Common myeloid progenitor, CD34-positive (primary cell): ENCODE measurements around the gene ACTL10.

Source experiments
- CTCF ChIA-PET: fragments of 350-600 bp; sonication (Branson Sonifier 250); formaldehyde crosslinking; loops from one replicate; lab custom pipeline; 2021; ENCODE audit warnings: antibody characterized with exemption; lab: Charles Lee
- POLR2A ChIA-PET: fragments of 350-600 bp; sonication (Branson Sonifier 250); formaldehyde crosslinking; loops from one replicate; lab custom pipeline; 2021; ENCODE audit warnings: antibody characterized with exemption; lab: Charles Lee
- DNase-seq, 3 donors: peaks; one replicate each; pipeline versions ENCODE4 v3.0.0 to v3.0.0-alpha.2; 2013
- H3K27ac ChIP-seq, 2 experiments: 1 replicate in 1 of 2; 2 replicates in 1 of 2; pipeline ENCODE4 v1.7.0; 2013; ENCODE audit warnings: inconsistent platforms in 2 of 2, low read length in 2 of 2, mild to moderate bottlenecking in 2 of 2, low read depth in 1 of 2, moderate library complexity in 1 of 2; ENCODE audit not compliant: severe bottlenecking in 2 of 2, insufficient read depth in 1 of 2, poor library complexity in 1 of 2
- H3K27me3 ChIP-seq, 5 experiments: replicated peaks in 2 of 5; 1 replicate in 3 of 5; 2 replicates in 2 of 5; pipeline versions ENCODE4 v1.6.1 to v1.7.0; 2013; ENCODE audit warnings: low read length in 4 of 5, mild to moderate bottlenecking in 2 of 5, moderate library complexity in 2 of 5, inconsistent platforms in 1 of 5; ENCODE audit not compliant: insufficient read depth in 5 of 5, control insufficient read depth in 4 of 5
- H3K36me3 ChIP-seq, 4 experiments: 1 replicate in 2 of 4; 2 replicates in 2 of 4; pipeline versions ENCODE4 v1.6.1 to v1.7.0; 2013; ENCODE audit warnings: low read length in 3 of 4, control low read depth in 1 of 4, mild to moderate bottlenecking in 1 of 4; ENCODE audit not compliant: control insufficient read depth in 4 of 4, insufficient read depth in 4 of 4
- H3K4me1 ChIP-seq, 4 experiments: 1 replicate in 3 of 4; 2 replicates in 1 of 4; pipeline versions ENCODE4 v1.6.1 to v1.7.1; 2013; ENCODE audit warnings: low read length in 3 of 4, mild to moderate bottlenecking in 3 of 4, control low read depth in 1 of 4, inconsistent platforms in 1 of 4, moderate library complexity in 1 of 4; ENCODE audit not compliant: control insufficient read depth in 4 of 4, insufficient read depth in 4 of 4; ENCODE audit errors: control extremely low read depth in 1 of 4
- H3K4me3 ChIP-seq, 7 experiments: 1 replicate in 4 of 7; 2 replicates in 3 of 7; pipeline versions ENCODE4 v1.5.1 to v1.7.0; 2013; ENCODE audit warnings: mild to moderate bottlenecking in 7 of 7, low read length in 6 of 7, moderate library complexity in 6 of 7, inconsistent platforms in 2 of 7, low read depth in 2 of 7, control low read depth in 1 of 7; ENCODE audit not compliant: insufficient read depth in 4 of 7, control insufficient read depth in 1 of 7; ENCODE audit errors: extremely low read depth in 1 of 7
- H3K9me3 ChIP-seq, 5 experiments: 1 replicate in 4 of 5; 2 replicates in 1 of 5; pipeline versions ENCODE4 v1.6.1 to v1.7.1; 2013; ENCODE audit warnings: low read length in 4 of 5, mild to moderate bottlenecking in 2 of 5, inconsistent platforms in 1 of 5, low read depth in 1 of 5, moderate library complexity in 1 of 5; ENCODE audit not compliant: control insufficient read depth in 4 of 5, insufficient read depth in 2 of 5; ENCODE audit errors: control extremely low read depth in 1 of 5
- WGBS: methylation state at CpG from one replicate; pipeline ENCODE4 v1.1.5; 2013; ENCODE audit not compliant: insufficient coverage; 5-methylcytosine and 5-hydroxymethylcytosine counted together

ACTL10 gene

GRCh38 chr20:33648396-33649004 is 18.2 kb upstream of the ACTL10 start:
- no peak for DNase-seq
- Histone ChIP-seq H3K4me3 (no peak overlapping the region), H3K27ac (no peak overlapping the region), H3K9me3 (no peaks in the 10 kb centered on the region), H3K27me3 (no peaks in the 10 kb centered on the region), H3K4me1 (peaks cover 0 to 1% (median 0%) of the 10 kb centered on the region in 4 experiments), H3K36me3 (peaks cover 3 to 24% (median 21%) of the 10 kb centered on the region in 4 experiments)
- ChIA-PET POLR2A (no interaction called here), CTCF (interaction anchor here (1.0 to 1.2 kb wide), 4 partner anchors 15 to 30 kb away, joined by 3 to 4 read pairs (median 3); partner anchors contain the start of gene ACTL10)
- 98% methylated on average over 14 of the region's 14 CpGs for WGBS

- ChIA-PET POLR2A (no interaction called here), CTCF (interaction anchor here (1.0 to 1.2 kb wide), 3 partner anchors 15 to 192 kb away, joined by 3 to 4 read pairs (median 3); no protein-coding TSS in a partner anchor)
- Histone ChIP-seq H3K27ac (no peak overlapping the region), H3K27me3 (no peaks in the 10 kb centered on the region), H3K9me3 (no peaks in the 10 kb centered on the region), H3K4me1 (peaks cover 0 to 2% (median 0%) of the 10 kb centered on the region in 4 experiments), H3K4me3 (no peak overlapping the region), H3K36me3 (peaks cover 0 to 20% (median 18%) of the 10 kb centered on the region in 4 experiments)
- WGBS = 91% methylated on average over 16 of the region's 19 CpGs
- no peak for DNase-seq
Measured at GRCh38 chr20:33649201-33649681, 17.5 kb upstream of the ACTL10 start.

- Histone ChIP-seq H3K36me3 (peaks cover 0 to 10% (median 9%) of the 10 kb centered on the region in 4 experiments), H3K4me3 (no peak overlapping the region), H3K4me1 (peaks cover 0 to 2% (median 0%) of the 10 kb centered on the region in 4 experiments), H3K27me3 (no peaks in the 10 kb centered on the region), H3K27ac (no peak overlapping the region), H3K9me3 (no peaks in the 10 kb centered on the region)
- WGBS = 97% methylated on average over 6 of the region's 11 CpGs
- ChIA-PET CTCF (interaction anchor here (0.6 to 1.4 kb wide), 3 partner anchors 193 to 203 kb away, joined by 3 to 5 read pairs (median 4); no protein-coding TSS in a partner anchor), POLR2A (no interaction called here)
- no peak for DNase-seq
Measured at GRCh38 chr20:33650111-33650752, 16.5 kb upstream of the ACTL10 start.

- 100% methylated on average over 2 of the region's 10 CpGs for WGBS
- H3K4me3 ChIP-seq = no peak overlapping the region
- H3K4me1 ChIP-seq = peaks cover 0 to 2% (median 0%) of the 10 kb centered on the region in 4 experiments
- ChIA-PET POLR2A (no interaction called here), CTCF (interaction anchor here (0.8 to 8.2 kb wide), 4 partner anchors 15 to 204 kb away, joined by 3 to 86 read pairs (median 4); partner anchors contain the start of genes ACTL10 and C20orf144)
- no peak overlapping the region for H3K27ac ChIP-seq
- H3K27me3 ChIP-seq = no peaks in the 10 kb centered on the region
- no peak for DNase-seq
- peaks cover 0 to 9% (median 4%) of the 10 kb centered on the region in 4 experiments for H3K36me3 ChIP-seq
- no peaks in the 10 kb centered on the region for H3K9me3 ChIP-seq
Measured at GRCh38 chr20:33650753-33651561, 15.8 kb upstream of the ACTL10 start.

DNA sequence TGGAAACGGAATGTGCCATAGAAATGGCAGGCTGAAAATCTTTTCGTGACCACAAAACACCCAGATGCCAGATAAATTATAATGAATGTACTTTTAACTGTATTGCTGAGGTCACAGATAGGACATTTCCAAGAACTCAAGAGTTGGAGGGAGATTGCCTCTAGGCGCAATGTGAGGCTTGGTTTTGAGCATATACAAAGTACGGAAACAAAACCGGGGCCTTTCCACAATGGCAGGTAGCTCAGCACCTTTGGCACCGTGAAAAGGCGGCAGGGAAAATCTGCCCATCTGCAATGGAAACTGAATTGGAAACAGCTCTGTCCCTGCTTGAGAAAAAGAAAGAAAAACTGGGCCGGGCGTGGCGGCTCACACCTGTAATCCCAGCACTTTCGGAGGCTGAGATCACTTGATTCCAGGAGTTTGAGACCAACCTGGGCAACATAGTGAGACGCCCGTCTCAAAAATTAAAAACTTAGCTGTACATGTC is 15.1 kb upstream of the ACTL10 start:
- no peak overlapping the region for H3K4me3 ChIP-seq
- H3K9me3 ChIP-seq = no peaks in the 10 kb centered on the region
- H3K4me1 ChIP-seq = peaks cover 0 to 2% (median 0%) of the 10 kb centered on the region in 4 experiments
- no peak overlapping the region for H3K27ac ChIP-seq
- 77% methylated on average over 6 of the region's 13 CpGs for WGBS
- no peaks in the 10 kb centered on the region for H3K27me3 ChIP-seq
- peaks cover 0 to 9% (median 2%) of the 10 kb centered on the region in 4 experiments for H3K36me3 ChIP-seq
- POLR2A ChIA-PET = no interaction called here
- peak in 1 of 3 donors; percentile 30 for DNase-seq
- CTCF ChIA-PET = interaction anchor here (0.8 to 8.2 kb wide), 4 partner anchors 14 to 204 kb away, joined by 3 to 86 read pairs (median 4); partner anchors contain the start of genes ACTL10 and C20orf144

GRCh38 chr20:33653218-33653899 is 13.4 kb upstream of the ACTL10 start:
- WGBS = 64% methylated on average over 15 of the region's 16 CpGs
- CTCF ChIA-PET = interaction anchor here (0.7 to 8.2 kb wide), 10 partner anchors 13 to 253 kb away, joined by 3 to 86 read pairs (median 3); partner anchors contain the start of genes ACTL10, C20orf144 and CDK5RAP1
- Histone ChIP-seq H3K27ac (no peak overlapping the region), H3K4me3 (no peak overlapping the region), H3K27me3 (no peaks in the 10 kb centered on the region), H3K9me3 (no peaks in the 10 kb centered on the region), H3K4me1 (peaks cover 0 to 2% (median 0%) of the 10 kb centered on the region in 4 experiments), H3K36me3 (peaks cover 0 to 2% (median 0%) of the 10 kb centered on the region in 4 experiments)
- POLR2A ChIA-PET = interaction anchor here (1.2 kb wide), 1 partner anchor 14 kb away, joined by 6 read pairs; the partner anchor contains the start of gene ACTL10
- peak; percentile 55 to 77 (median 70) for DNase-seq
